DND-41 (cell line): ENCODE data around the gene MXD1.
A peak's percentile ranks its signal among the peaks of the same experiment; 100 is the strongest.

ENCODE experiments used
- ATAC-seq: fragments of 200-7000 bp; cut with Tn5 transposase; 3 replicates; pipeline ENCODE4 v1.9.1; 2021; ENCODE audit warnings: low read depth; ENCODE audit not compliant: insufficient read depth
- DNase-seq: peaks from one replicate; pipeline ENCODE4 v3.0.0-alpha.2; 2020
- H2AFZ ChIP-seq: 2 replicates; pipeline ENCODE4 v1.6.0; 2012; ENCODE audit warnings: low read depth, low read length
- H3K27ac ChIP-seq: 2 replicates; pipeline ENCODE4 v1.5.1; 2012; ENCODE audit warnings: low read length, inconsistent platforms
- H3K27me3 ChIP-seq: fragments of 200-600 bp; sonication (generic); 2 replicates; pipeline ENCODE4 v1.6.0; 2012; ENCODE audit warnings: low read length, mild to moderate bottlenecking, inconsistent platforms; ENCODE audit not compliant: insufficient read depth, poor library complexity
- H3K36me3 ChIP-seq: 2 replicates; pipeline ENCODE4 v1.5.1; 2012; ENCODE audit warnings: low read length, inconsistent platforms; ENCODE audit not compliant: insufficient read depth
- H3K4me1 ChIP-seq: 2 replicates; pipeline ENCODE4 v1.5.1; 2012; ENCODE audit warnings: mild to moderate bottlenecking, low read length; ENCODE audit not compliant: insufficient read depth
- H3K4me2 ChIP-seq: 2 replicates; pipeline ENCODE4 v1.6.0; 2012; ENCODE audit warnings: mild to moderate bottlenecking, moderate library complexity, low read length, inconsistent platforms; ENCODE audit not compliant: insufficient read depth
- H3K4me3 ChIP-seq, 2 experiments: fragments of 200-600 bp in 1 of 2; shearing (Covaris generic) in 1 of 2; 2 replicates each; pipeline ENCODE4 v1.5.1; 2012 to 2016; ENCODE audit warnings: inconsistent platforms in 2 of 2, low read length in 2 of 2, mild to moderate bottlenecking in 2 of 2, low read depth in 1 of 2, moderate library complexity in 1 of 2
- H3K79me2 ChIP-seq: 2 replicates; pipeline ENCODE4 v1.6.0; 2012; ENCODE audit warnings: low read length, inconsistent platforms; ENCODE audit not compliant: insufficient read depth
- H3K9ac ChIP-seq: 2 replicates; pipeline ENCODE4 v1.6.0; 2012; ENCODE audit warnings: low read depth, mild to moderate bottlenecking, inconsistent platforms, low read length, moderate library complexity
- H3K9me3 ChIP-seq: 2 replicates; pipeline ENCODE4 v1.5.1; 2012; ENCODE audit warnings: low read length, moderate library complexity, mild to moderate bottlenecking, inconsistent platforms; ENCODE audit not compliant: insufficient read depth, severe bottlenecking
- H4K20me1 ChIP-seq: 2 replicates; pipeline ENCODE4 v1.6.0; 2012; ENCODE audit warnings: low read length; ENCODE audit not compliant: insufficient read depth
- EZH2 ChIP-seq: IDR thresholded peaks from 3 replicates; pipeline ENCODE4 v1.6.1; 2012; ENCODE audit warnings: borderline replicate concordance, low read depth, mild to moderate bottlenecking, moderate library complexity, low read length, inconsistent platforms; ENCODE audit not compliant: severe bottlenecking
- TF ChIP-seq, protein P1 (sequence below): IDR thresholded peaks from 2 replicates; pipeline ENCODE4 v1.5.1; 2012; ENCODE audit warnings: borderline replicate concordance, low read length, moderate library complexity, mild to moderate bottlenecking; ENCODE audit not compliant: poor library complexity, severe bottlenecking; ENCODE audit errors: extremely low read depth

Gene MXD1

DNA sequence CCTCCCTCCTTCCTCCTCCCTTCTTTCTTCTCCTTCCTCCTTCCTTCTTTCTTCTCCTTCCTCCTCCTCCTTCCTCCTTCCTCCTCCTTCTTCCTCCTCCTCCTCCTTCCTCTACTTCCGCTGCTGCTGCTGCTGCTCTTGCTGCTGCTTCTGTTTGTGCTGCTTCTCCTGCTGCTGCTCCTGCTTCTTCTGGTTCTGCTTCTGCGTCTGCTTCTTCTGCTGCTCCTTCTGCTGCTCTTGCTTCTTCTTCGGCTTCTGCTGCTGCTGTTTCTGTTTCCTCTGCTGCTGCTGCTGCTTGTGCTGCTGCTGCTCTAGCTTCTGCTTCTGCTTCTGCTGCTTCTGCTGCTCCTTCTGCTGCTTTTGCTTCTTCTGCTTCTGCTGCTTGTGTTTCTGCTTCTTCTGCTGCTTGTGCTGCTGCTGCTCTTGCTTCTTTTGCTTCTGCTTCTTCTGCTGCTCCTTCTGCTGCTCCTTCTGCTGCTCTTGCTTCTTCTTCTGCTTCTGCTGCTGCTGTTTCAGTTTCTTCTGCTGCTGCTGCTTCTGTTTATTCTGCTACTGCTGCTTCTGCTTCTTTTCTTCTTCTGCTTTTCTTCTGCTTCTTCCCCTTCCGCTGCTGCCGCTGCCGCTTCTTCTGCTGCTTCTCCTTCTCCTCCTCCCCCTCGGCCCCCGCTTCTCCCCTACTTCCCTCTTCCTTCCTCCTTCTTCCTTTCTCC, 12.5 kb upstream of the MXD1 start:
- Histone ChIP-seq H3K4me2 (no peak overlapping the region), H3K9me3 (no peaks in the 10 kb centered on the region), H4K20me1 (peaks cover 4% of the 10 kb centered on the region; the same call in 1 of the 2 replicates), H2AFZ (no peak overlapping the region), H3K4me1 (peaks cover 3% of the 10 kb centered on the region; the same call in 1 of the 2 replicates), H3K9ac (no peak overlapping the region), H3K27ac (no peak overlapping the region), H3K27me3 (no peaks in the 10 kb centered on the region), H3K36me3 (peaks cover 89% of the 10 kb centered on the region), H3K4me3 (no peak overlapping the region), H3K79me2 (peaks cover 41% of the 10 kb centered on the region)
- TF ChIP-seq EZH2, result no peak
- TF ChIP-seq, protein P1, sequence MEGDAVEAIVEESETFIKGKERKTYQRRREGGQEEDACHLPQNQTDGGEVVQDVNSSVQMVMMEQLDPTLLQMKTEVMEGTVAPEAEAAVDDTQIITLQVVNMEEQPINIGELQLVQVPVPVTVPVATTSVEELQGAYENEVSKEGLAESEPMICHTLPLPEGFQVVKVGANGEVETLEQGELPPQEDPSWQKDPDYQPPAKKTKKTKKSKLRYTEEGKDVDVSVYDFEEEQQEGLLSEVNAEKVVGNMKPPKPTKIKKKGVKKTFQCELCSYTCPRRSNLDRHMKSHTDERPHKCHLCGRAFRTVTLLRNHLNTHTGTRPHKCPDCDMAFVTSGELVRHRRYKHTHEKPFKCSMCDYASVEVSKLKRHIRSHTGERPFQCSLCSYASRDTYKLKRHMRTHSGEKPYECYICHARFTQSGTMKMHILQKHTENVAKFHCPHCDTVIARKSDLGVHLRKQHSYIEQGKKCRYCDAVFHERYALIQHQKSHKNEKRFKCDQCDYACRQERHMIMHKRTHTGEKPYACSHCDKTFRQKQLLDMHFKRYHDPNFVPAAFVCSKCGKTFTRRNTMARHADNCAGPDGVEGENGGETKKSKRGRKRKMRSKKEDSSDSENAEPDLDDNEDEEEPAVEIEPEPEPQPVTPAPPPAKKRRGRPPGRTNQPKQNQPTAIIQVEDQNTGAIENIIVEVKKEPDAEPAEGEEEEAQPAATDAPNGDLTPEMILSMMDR, result no peak
- DNase-seq (no peak), ATAC-seq (no peak)

DNA sequence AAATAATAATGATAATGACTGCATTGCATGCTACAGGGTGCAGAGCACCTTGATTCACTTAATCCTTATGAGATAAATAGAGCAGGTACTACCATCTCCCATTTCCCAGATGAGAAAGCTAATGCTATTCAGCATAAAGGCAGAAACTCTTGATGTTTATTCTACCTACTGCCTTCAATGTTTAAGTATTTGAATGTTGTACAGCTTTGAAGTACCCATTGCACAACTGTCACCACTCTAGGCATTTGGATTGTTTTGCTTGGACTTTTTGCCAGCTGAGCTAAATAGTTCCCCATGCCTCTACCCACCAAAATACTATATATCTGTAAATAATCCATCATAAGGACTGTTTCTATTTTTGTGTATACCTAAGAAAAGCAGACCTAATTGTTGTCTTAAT, 7.7 kb upstream of the MXD1 start:
- H2AFZ ChIP-seq, result no peak overlapping the region
- H3K9ac ChIP-seq, result no peak overlapping the region
- no peak overlapping the region for H3K4me3 ChIP-seq
- H3K27me3 ChIP-seq, result no peaks in the 10 kb centered on the region
- H3K27ac ChIP-seq, result no peak overlapping the region
- TF ChIP-seq EZH2, result no peak
- TF ChIP-seq, protein P1, result no peak
- DNase-seq, result no peak
- peaks cover 67% of the 10 kb centered on the region for H3K36me3 ChIP-seq
- H4K20me1 ChIP-seq, result no peaks in the 10 kb centered on the region
- ATAC-seq, result no peak
- H3K79me2 ChIP-seq, result peaks cover 5% of the 10 kb centered on the region; the same call in 1 of the 2 replicates
- no peaks in the 10 kb centered on the region; the same call in 1 of the 2 replicates for H3K4me1 ChIP-seq
- no peak overlapping the region for H3K4me2 ChIP-seq
- no peaks in the 10 kb centered on the region for H3K9me3 ChIP-seq

DNA sequence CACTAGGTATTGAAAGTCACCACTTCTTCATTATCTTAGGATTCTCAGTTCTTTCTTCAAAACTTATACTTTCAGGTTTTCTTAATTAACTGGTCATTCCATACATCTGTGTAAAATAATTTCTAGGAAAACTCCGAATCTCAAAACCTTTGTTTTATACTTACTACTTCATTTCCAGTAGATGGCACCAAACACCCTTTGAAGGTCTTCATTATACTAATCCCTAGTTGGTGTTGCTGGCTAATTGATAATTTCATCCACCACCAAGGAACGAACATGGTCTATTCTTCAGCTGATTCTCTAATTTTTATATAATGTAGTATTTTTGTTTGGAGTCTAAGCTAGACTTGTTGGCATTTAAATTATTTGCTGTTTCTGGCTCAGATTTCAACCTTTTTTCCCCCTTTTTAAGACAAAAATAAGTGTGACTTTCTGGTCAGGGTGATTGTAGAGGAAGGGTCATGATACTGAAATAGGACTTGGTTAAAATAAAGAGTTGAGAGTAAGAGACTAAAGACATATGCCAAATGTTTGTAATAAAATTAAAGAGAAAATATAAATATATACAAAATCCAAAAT, 2.8 kb upstream of the MXD1 start:
- DNase-seq (no peak), ATAC-seq (no peak)
- Histone ChIP-seq H3K9ac (no peak overlapping the region), H3K79me2 (peaks cover 29% of the 10 kb centered on the region), H3K9me3 (no peaks in the 10 kb centered on the region), H3K36me3 (peaks cover 33% of the 10 kb centered on the region), H4K20me1 (no peaks in the 10 kb centered on the region), H3K27me3 (no peaks in the 10 kb centered on the region), H2AFZ (no peak overlapping the region), H3K4me3 (no peak overlapping the region), H3K4me1 (peaks cover 29% of the 10 kb centered on the region), H3K27ac (no peak overlapping the region), H3K4me2 (no peak overlapping the region)
- TF ChIP-seq, protein P1, result peak; percentile 71
- TF ChIP-seq EZH2, result no peak
